ENCODE results near the gene SNX6.

DNA sequence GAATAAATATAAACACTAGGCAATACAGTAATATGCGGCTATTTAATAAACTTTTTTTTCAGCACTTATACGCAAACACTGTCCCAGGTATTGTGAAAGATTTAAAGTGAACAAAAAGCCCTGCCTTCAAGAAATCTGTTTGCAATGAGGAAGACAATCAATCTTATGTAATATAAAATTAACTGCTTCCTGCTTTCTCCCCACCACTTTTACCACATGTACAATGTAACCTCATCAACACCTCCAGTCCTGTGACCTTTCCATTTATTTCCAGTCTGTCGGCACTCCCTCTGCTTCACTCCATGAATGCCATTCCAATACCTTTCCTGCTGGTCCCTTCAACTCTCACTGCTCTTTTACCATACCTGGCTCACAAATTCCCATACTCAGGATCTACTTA, 10.5 kb downstream of the SNX6 start:
- no peak for TF ChIP-seq POLR2A (IDR thresholded peaks at IDR 0.05; ENCODE audit: low read length)
- no peak for TF ChIP-seq GATA1 (IDR thresholded peaks at IDR 0.05; ENCODE audit: low read depth, low read length)
